Fibroblast of lung (primary cell): ENCODE data around the gene P2RX6. TPM values are rescaled to one million over a fixed set of nuclear protein-coding genes. Genes with fewer than 3 reads are reported as not detected.
"Not testable (repeated sequence)": the region's sequence is repeated elsewhere in the genome, so short reads cannot be mapped to it uniquely, and the experiment has no call there.

Experiments
- DNase-seq, 2 donors: peaks; one replicate each; pipeline versions ENCODE4 v3.0.0 to v3.0.0-alpha.2; 2010; ENCODE audit warnings: low read depth in 2 of 2
- H2AFZ ChIP-seq: 2 replicates; pipeline ENCODE4 v1.5.1; 2012; ENCODE audit warnings: low read length, control low read depth, inconsistent platforms
- H3K27ac ChIP-seq: 2 replicates; pipeline ENCODE4 v1.5.1; 2011; ENCODE audit warnings: low read length, control low read depth; ENCODE audit not compliant: insufficient read depth
- H3K27me3 ChIP-seq: 2 replicates; pipeline ENCODE4 v1.5.1; 2011; ENCODE audit warnings: mild to moderate bottlenecking, low read length; ENCODE audit not compliant: control insufficient read depth, insufficient read depth
- H3K36me3 ChIP-seq: 2 replicates; pipeline ENCODE4 v1.5.1; 2011; ENCODE audit warnings: low read length; ENCODE audit not compliant: control insufficient read depth, insufficient read depth
- H3K4me1 ChIP-seq: 2 replicates; pipeline ENCODE4 v1.5.1; 2011; ENCODE audit warnings: low read length; ENCODE audit not compliant: control insufficient read depth, insufficient read depth; ENCODE audit errors: extremely low read depth
- H3K4me2 ChIP-seq: 2 replicates; pipeline ENCODE4 v1.5.1; 2011; ENCODE audit warnings: low read length, control low read depth; ENCODE audit not compliant: insufficient read depth; ENCODE audit errors: extremely low read depth
- H3K4me3 ChIP-seq, 4 experiments: fragments of 200-600 bp in 1 of 4; sonication (generic) in 1 of 4; replicated peaks in 1 of 4; 2 replicates each; pipeline ENCODE4 v1.5.1; 2011 to 2016; ENCODE audit warnings: low read length in 4 of 4, low read depth in 3 of 4, mild to moderate bottlenecking in 3 of 4, control low read depth in 2 of 4, inconsistent platforms in 1 of 4, mixed read lengths in 1 of 4; ENCODE audit not compliant: insufficient read depth in 1 of 4; ENCODE audit errors: control extremely low read depth in 1 of 4
- H3K79me2 ChIP-seq: 2 replicates; pipeline ENCODE4 v1.5.1; 2012; ENCODE audit warnings: mild to moderate bottlenecking, low read length, inconsistent platforms; ENCODE audit not compliant: control insufficient read depth, insufficient read depth
- H3K9ac ChIP-seq: 2 replicates; pipeline ENCODE4 v1.5.1; 2011; ENCODE audit warnings: mild to moderate bottlenecking, low read length, control low read depth; ENCODE audit not compliant: insufficient read depth
- H3K9me3 ChIP-seq: 2 replicates; pipeline ENCODE4 v1.5.1; 2012; ENCODE audit warnings: low read depth, low read length; ENCODE audit not compliant: control insufficient read depth, insufficient read depth
- H4K20me1 ChIP-seq: 2 replicates; pipeline ENCODE4 v1.5.1; 2011; ENCODE audit warnings: low read length; ENCODE audit not compliant: control insufficient read depth, insufficient read depth; ENCODE audit errors: extremely low read depth
- EZH2 ChIP-seq: IDR thresholded peaks from 2 replicates; pipeline ENCODE4 v1.5.1; 2012; ENCODE audit warnings: low read length, control low read depth, mild to moderate bottlenecking; ENCODE audit errors: missing control alignments
- polyA plus RNA-seq, 2 donors: library from polyadenylated mRNA; depleted of rRNA in 1 of 2; stranded (reverse) in 1 of 2; unstranded in 1 of 2; fragments of >200 nt; gene quantifications; 2 replicates each; pipeline ENCODE4 v1.2.1, GENCODE V29; 2011 to 2012; ENCODE audit warnings: missing spikeins in 1 of 2
- total RNA-seq: library from RNA; depleted of rRNA; stranded (reverse); fragments of >200 nt; gene quantifications from 2 replicates; pipeline ENCODE4 v1.2.1, GENCODE V29; 2014
- TF ChIP-seq, protein P1 (sequence below), 2 donors: IDR thresholded peaks in 1 of 2; conservative IDR thresholded peaks in 1 of 2; 1 replicate in 1 of 2; 2 replicates in 1 of 2; pipeline ENCODE4 v1.5.1; 2011 to 2012; ENCODE audit warnings: low read length in 2 of 2, control low read depth in 1 of 2, inconsistent platforms in 1 of 2, low read depth in 1 of 2, mild to moderate bottlenecking in 1 of 2

The P2RX6 gene
- total and polyA plus RNA-seq, 2 donors (not counting 1 experiment from before 2014, with no cell fraction given), result 3.6 to 17.8 TPM

GRCh38 chr22:21045585-21046294, 30.8 kb downstream of the P2RX6 start, which contains the start of gene LRRC74B:
LRRC74B (plus strand) TSS chr22:21045946; CDS start chr22:21045987, 41 bp downstream.
- H3K27ac ChIP-seq, result peak within 1 kb of the TSS; percentile 93
- peak within 1 kb of the TSS; percentile 48 to 62 (median 59) for H3K4me3 ChIP-seq
- no peaks in the 10 kb centered on the region for H3K9me3 ChIP-seq
- peak; percentile 89 to 93 for DNase-seq
- peak within 1 kb of the TSS; percentile 92 for H2AFZ ChIP-seq
- no peaks in the 10 kb centered on the region for H4K20me1 ChIP-seq
- peak within 1 kb of the TSS; percentile 98 for H3K4me2 ChIP-seq
- peaks cover 30% of the 10 kb centered on the region for H3K4me1 ChIP-seq
- H3K9ac ChIP-seq, result peak within 1 kb of the TSS; percentile 81
- H3K79me2 ChIP-seq, result no peaks in the 10 kb centered on the region
- TF ChIP-seq, protein P1, sequence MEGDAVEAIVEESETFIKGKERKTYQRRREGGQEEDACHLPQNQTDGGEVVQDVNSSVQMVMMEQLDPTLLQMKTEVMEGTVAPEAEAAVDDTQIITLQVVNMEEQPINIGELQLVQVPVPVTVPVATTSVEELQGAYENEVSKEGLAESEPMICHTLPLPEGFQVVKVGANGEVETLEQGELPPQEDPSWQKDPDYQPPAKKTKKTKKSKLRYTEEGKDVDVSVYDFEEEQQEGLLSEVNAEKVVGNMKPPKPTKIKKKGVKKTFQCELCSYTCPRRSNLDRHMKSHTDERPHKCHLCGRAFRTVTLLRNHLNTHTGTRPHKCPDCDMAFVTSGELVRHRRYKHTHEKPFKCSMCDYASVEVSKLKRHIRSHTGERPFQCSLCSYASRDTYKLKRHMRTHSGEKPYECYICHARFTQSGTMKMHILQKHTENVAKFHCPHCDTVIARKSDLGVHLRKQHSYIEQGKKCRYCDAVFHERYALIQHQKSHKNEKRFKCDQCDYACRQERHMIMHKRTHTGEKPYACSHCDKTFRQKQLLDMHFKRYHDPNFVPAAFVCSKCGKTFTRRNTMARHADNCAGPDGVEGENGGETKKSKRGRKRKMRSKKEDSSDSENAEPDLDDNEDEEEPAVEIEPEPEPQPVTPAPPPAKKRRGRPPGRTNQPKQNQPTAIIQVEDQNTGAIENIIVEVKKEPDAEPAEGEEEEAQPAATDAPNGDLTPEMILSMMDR (conservative IDR thresholded peaks at IDR 0.05 in 1 of 2, IDR thresholded peaks at IDR 0.05 in 1 of 2; ENCODE audit: low read depth in 1 of 2, low read length in 2 of 2), result no peak
- TF ChIP-seq EZH2, result no peak
- no peaks in the 10 kb centered on the region for H3K36me3 ChIP-seq
- no peaks in the 10 kb centered on the region for H3K27me3 ChIP-seq

- Histone ChIP-seq H3K27ac (no peak overlapping the region), H3K79me2 (no peaks in the 10 kb centered on the region), H3K4me2 (no peak overlapping the region), H3K36me3 (no peaks in the 10 kb centered on the region), H3K9me3 (no peaks in the 10 kb centered on the region), H4K20me1 (no peaks in the 10 kb centered on the region), H2AFZ (no peak overlapping the region), H3K27me3 (no peaks in the 10 kb centered on the region), H3K9ac (no peak overlapping the region), H3K4me3 (no peak overlapping the region), H3K4me1 (peaks cover 30% of the 10 kb centered on the region)
- DNase-seq, result no peak
- TF ChIP-seq, protein P1 (conservative IDR thresholded peaks at IDR 0.05 in 1 of 2, IDR thresholded peaks at IDR 0.05 in 1 of 2; ENCODE audit: low read depth in 1 of 2, low read length in 2 of 2), result no peak
- no peak for TF ChIP-seq EZH2
Measured at GRCh38 chr22:21047035-21047661, 32.2 kb downstream of the P2RX6 start.

GRCh38 chr22:21047730-21048129, 32.8 kb downstream of the P2RX6 start:
- Histone ChIP-seq H3K9me3 (no peaks in the 10 kb centered on the region), H3K4me2 (no peak overlapping the region), H3K9ac (no peak overlapping the region), H3K27me3 (no peaks in the 10 kb centered on the region), H2AFZ (no peak overlapping the region), H3K79me2 (no peaks in the 10 kb centered on the region), H3K4me1 (peaks cover 30% of the 10 kb centered on the region), H3K27ac (no peak overlapping the region), H4K20me1 (no peaks in the 10 kb centered on the region), H3K4me3 (no peak overlapping the region), H3K36me3 (no peaks in the 10 kb centered on the region)
- DNase-seq, result no peak
- TF ChIP-seq EZH2, result no peak
- TF ChIP-seq, protein P1 (conservative IDR thresholded peaks at IDR 0.05 in 1 of 2, IDR thresholded peaks at IDR 0.05 in 1 of 2; ENCODE audit: low read depth in 1 of 2, low read length in 2 of 2), result no peak

- H3K27me3 ChIP-seq, H3K4me2 ChIP-seq, H3K36me3 ChIP-seq, H3K79me2 ChIP-seq, H2AFZ ChIP-seq, H4K20me1 ChIP-seq, H3K4me3 ChIP-seq, H3K27ac ChIP-seq, H3K9me3 ChIP-seq, DNase-seq, H3K9ac ChIP-seq: not testable (repeated sequence)
- peaks cover 23% of the 10 kb centered on the region for H3K4me1 ChIP-seq
Measured at GRCh38 chr22:21048448-21048847, 33.5 kb downstream of the P2RX6 start.
